ENCODE results near the gene ELMO1. TPM values are rescaled to one million over a fixed set of nuclear protein-coding genes. Genes with fewer than 3 reads are reported as not detected.

The ELMO1 gene
- total RNA-seq, 4 donors from 2014 or later, result 31.1 to 42.9 (median 38.7) TPM

- Histone ChIP-seq H3K36me3 (no peaks in the 10 kb centered on the region), H3K4me1 (peaks cover 0 to 10% (median 0%) of the 10 kb centered on the region in 4 donors), H3K27me3 (no peaks in the 10 kb centered on the region), H3K9me3 (peaks cover 0 to 9% (median 0%) of the 10 kb centered on the region in 4 donors), H3K4me3 (no peak overlapping the region), H3K27ac (replicated peaks in 1 of 4) (no peak overlapping the region)
- intact Hi-C loops (cut with DNase I), result no loop called here
- no peak for TF ChIP-seq CTCF (IDR thresholded peaks at IDR 0.05)
- TF ChIP-seq POLR2AphosphoS5 (IDR thresholded peaks at IDR 0.05), result no peak
- no peak for TF ChIP-seq EP300 (IDR thresholded peaks at IDR 0.05)
- no peak for TF ChIP-seq POLR2A (IDR thresholded peaks at IDR 0.05; ENCODE audit: low read depth)
- DNase-seq (ENCODE audit: extremely low spot score), result no peak
- WGBS, result 70% methylated on average over 6 of the region's 6 CpGs
Measured at GRCh38 chr7:37484426-37485073, 35.9 kb upstream of the ELMO1 start.

DNA sequence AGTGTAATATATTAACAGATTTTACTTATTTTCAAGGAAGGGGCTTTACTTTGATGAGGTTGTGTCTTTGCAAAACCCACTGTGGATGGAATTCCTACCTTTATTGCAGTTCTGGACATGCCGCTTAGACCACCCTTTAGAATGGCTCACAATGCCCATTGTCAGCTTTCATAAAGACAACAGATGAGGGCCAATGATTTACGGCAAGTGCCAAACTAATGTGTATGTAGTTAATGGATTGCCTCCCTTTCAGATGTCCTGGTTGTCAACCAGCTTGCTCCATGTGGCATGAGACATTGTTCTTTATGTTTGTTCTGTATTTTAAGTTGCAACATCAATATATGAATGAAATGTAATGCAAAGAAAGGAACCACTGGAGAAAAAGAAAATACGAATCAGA is 35.0 kb upstream of the ELMO1 start:
- Histone ChIP-seq H3K27me3 (no peaks in the 10 kb centered on the region), H3K4me3 (no peak overlapping the region), H3K9me3 (peaks cover 0 to 9% (median 0%) of the 10 kb centered on the region in 4 donors), H3K36me3 (no peaks in the 10 kb centered on the region), H3K27ac (replicated peaks in 1 of 4) (no peak overlapping the region), H3K4me1 (peaks cover 0 to 10% (median 0%) of the 10 kb centered on the region in 4 donors)
- DNase-seq (ENCODE audit: extremely low spot score), result no peak
- 91% methylated on average over 3 of the region's 3 CpGs for WGBS
- intact Hi-C loops (cut with DNase I), result no loop called here
- no peak for TF ChIP-seq POLR2AphosphoS5 (IDR thresholded peaks at IDR 0.05)
- no peak for TF ChIP-seq CTCF (IDR thresholded peaks at IDR 0.05)
- TF ChIP-seq POLR2A (IDR thresholded peaks at IDR 0.05; ENCODE audit: low read depth), result no peak
- TF ChIP-seq EP300 (IDR thresholded peaks at IDR 0.05), result no peak

DNA sequence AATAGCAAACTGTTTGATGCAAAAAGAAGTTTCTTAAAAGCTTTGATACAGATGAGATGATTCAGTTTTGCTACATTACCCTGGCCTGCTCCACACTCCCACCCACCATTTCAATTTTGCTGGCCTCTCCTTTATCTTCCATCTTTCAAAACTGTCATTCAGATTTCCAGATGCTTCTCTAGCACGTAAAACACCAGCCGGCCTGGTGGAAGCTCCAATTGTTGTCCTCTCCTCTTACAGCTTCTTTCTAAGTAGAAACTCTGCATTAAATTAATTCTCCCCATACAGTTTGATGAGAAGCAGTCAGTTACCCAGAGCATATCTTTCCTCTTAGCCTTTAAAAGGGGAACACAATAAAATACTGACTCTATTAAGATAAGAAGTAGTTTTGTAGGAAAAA is 34.3 kb upstream of the ELMO1 start:
- no peaks in the 10 kb centered on the region for H3K27me3 ChIP-seq
- no peak for DNase-seq (ENCODE audit: extremely low spot score)
- H3K36me3 ChIP-seq, result no peaks in the 10 kb centered on the region
- TF ChIP-seq EP300 (IDR thresholded peaks at IDR 0.05) (no peak), POLR2AphosphoS5 (IDR thresholded peaks at IDR 0.05) (no peak), POLR2A (IDR thresholded peaks at IDR 0.05; ENCODE audit: low read depth) (no peak), CTCF (IDR thresholded peaks at IDR 0.05) (no peak)
- intact Hi-C loops (cut with DNase I), result no loop called here
- WGBS, result 67% methylated on average over 2 of the region's 2 CpGs
- H3K27ac ChIP-seq (replicated peaks in 1 of 4), result no peak overlapping the region
- H3K4me3 ChIP-seq, result no peak overlapping the region
- peaks cover 0 to 10% (median 0%) of the 10 kb centered on the region in 4 donors for H3K4me1 ChIP-seq
- peaks cover 0 to 2% (median 0%) of the 10 kb centered on the region in 4 donors for H3K9me3 ChIP-seq

GRCh38 chr7:37482505-37482904 is 33.8 kb upstream of the ELMO1 start:
- intact Hi-C loops (cut with DNase I), result no loop called here
- Histone ChIP-seq H3K4me3 (no peak overlapping the region), H3K9me3 (no peaks in the 10 kb centered on the region), H3K36me3 (no peaks in the 10 kb centered on the region), H3K27ac (replicated peaks in 1 of 4) (no peak overlapping the region), H3K4me1 (peaks cover 0 to 10% (median 1%) of the 10 kb centered on the region in 4 donors), H3K27me3 (no peaks in the 10 kb centered on the region)
- TF ChIP-seq EP300 (IDR thresholded peaks at IDR 0.05) (no peak), POLR2AphosphoS5 (IDR thresholded peaks at IDR 0.05) (no peak), POLR2A (IDR thresholded peaks at IDR 0.05; ENCODE audit: low read depth) (no peak), CTCF (IDR thresholded peaks at IDR 0.05) (no peak)
- no peak for DNase-seq (ENCODE audit: extremely low spot score)
- 65% methylated on average over 1 of the region's 1 CpG for WGBS
